Measurements from ENCODE around the gene ICE2. TPM values are rescaled to one million over a fixed set of nuclear protein-coding genes. Genes with fewer than 3 reads are reported as not detected.
"Not testable (repeated sequence)": the region's sequence is repeated elsewhere in the genome, so short reads cannot be mapped to it uniquely, and the experiment has no call there.

ICE2 gene
- total RNA-seq, 1 experiment from 2014 or later, result 17.2 TPM

DNA sequence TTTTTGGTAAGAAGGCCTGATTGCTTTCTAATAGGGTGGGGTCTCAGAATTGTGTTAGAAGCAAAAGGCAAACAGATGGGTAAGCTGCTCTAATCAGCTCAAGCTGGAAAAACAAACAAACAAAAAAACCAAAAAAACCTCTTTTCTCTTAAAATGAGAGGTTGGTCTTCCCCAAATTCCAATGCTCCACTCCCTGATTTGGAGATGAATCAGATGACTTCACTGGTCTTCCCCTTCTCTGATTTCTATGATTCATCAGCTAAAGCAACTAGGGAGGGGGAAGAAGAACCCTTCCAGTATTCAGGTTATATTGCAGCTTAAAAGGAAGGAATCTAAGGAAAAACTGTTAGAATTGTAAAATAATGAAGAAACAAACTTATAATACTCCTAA, 71.5 kb downstream of the ICE2 start:
- DNase-seq (ENCODE audit: low spot score), result peak; percentile 65

DNA sequence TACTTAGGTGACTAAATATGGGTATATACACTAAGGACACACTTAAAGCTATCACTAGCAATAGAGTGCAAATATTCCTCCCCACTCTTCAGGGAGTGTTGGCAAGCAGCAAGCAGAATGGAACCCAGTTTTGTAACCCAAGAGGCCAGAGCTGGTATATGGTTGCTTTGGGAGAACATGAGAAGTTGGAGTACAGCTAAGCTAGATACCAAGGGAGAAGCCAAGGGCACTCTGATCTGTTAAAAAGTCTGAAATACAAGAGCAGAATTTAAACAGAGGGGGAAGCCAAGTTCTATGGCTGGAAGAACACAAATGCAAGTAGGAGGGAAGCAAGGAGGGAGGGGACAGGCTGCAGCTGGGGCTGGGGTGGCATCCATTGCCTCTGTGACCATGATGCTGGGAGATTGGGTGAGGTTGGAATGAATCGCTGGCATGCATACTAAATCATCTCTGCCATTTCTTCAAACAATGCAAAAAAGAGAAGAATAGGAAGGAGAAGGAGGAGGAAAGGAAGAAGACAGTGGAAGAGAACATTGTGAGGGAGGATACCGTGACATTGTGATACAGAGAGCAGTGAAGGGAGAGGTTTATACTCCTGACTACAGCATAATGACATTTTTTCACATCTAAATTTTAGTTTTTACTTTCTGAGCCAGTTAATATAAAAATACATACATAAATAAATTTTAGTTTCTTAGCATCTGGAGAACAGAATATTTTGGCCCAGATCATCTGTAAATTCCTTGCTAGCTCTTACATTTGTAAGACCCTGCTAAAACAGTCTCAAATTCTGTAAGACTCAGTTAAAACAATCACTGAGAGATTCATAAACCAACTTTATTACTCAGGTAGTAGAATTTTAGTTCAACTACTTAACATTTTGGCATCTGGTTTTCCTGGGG, 72.2 kb downstream of the ICE2 start:
- no peak for DNase-seq (ENCODE audit: low spot score)

DNA sequence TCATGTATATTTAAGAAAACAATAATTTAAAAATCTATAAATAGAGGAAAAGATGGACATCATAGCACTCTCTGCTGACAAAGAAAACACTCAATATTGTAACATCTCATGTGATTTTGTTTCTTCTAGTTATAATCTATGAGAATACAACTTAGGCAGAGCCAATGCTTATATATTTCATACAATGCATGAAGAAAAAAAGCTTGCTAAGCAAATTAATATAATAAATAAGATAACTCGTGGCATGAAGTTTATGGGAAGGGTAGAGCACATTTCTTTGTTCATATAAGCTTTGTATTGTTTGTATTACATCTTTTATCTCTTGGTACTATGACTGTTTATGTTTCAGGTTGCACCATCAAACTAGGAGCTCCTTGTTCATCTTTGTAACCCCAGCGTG, 73.5 kb downstream of the ICE2 start:
- no peak for DNase-seq (ENCODE audit: low spot score)

DNA sequence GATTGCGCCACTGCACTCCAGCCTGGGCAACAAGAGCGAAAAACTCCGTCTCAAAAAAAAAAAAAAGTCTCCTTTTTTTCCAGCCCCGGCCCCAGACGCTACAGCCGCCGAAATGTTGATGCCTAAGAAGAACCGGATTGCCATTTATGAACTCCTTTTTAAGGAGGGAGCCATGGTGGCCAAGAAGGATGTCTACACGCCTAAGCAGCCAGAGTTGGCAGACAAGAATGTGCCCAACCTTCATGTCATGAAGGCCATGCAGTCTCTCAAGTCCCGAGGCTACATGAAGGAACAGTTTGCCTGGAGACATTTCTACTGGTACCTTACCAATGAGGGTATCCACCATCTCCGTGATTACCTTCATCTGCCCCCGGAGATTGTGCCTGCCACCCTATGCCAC, 74.6 kb downstream of the ICE2 start:
- DNase-seq (ENCODE audit: low spot score), result not testable (repeated sequence)

DNA sequence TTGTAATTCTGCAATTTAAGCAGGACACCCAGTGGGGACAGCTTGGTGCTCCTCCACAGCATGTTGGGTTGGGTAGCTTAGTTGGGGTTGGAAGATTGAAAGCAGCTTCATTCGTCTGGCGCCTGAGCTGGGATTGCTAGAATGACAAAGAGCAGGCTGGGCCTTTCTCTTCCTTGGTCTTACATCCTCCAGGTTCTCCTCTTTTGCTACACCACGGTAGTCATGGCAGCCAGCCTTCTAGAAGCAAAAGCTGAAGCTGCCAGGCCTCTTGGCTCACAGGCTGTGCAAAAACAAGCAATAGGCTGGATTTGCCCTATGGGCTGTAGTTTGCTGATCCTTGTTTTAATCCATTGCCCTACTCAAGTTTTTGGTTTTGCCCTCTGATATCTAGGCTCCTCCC, 78.0 kb downstream of the ICE2 start:
- no peak for DNase-seq (ENCODE audit: low spot score)

DNA sequence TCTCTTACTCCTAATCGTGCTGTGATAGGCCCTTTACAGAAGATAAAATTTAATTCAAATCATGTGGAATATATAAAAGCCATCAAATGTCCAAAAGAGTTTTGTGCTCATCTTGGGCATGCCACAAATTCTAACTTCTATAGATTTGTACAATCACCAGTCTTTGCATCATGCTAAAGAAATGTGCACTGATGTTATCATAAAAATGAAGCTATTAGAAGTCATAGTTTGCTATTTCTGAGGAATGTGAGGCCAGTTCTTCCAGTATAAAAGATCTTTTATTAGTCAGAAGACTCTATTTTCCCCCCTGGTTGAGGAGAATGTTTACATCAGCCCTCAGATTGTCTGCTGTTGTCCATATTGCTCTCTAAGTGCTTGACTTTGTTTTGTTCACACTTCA, 79.0 kb downstream of the ICE2 start:
- DNase-seq (ENCODE audit: low spot score), result no peak

DNA sequence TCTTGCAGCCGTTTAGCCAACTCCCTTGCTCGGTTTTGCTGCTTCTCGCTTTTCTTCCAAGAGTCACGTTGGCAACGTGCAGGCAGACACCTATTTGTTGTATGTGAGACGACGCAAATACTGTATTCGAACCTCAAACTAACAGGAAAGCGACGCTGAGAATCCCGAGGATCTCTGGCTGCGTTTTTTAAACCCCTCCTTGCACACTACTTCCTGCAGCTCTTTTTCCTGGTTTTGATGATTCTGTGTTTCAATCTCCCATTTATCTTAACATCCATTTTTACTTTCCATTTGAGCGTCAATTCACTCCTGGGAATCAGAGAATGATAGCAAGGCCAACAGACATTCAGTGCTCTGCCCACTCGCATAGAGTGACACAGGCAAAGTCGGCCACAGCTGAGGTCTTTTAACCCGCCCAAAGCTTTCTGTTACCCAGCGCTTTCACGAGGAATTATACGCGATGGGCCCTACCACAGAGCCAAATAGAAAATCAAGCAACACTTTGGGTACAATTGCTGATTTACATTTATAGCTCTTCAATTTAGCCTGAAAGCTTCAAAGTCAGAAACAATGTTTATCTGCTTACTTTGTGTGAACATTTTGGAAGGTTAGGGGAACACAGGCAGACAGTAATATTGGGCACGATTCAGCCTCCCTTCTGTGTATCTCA, 79.6 kb downstream of the ICE2 start:
- no peak for DNase-seq (ENCODE audit: low spot score)

DNA sequence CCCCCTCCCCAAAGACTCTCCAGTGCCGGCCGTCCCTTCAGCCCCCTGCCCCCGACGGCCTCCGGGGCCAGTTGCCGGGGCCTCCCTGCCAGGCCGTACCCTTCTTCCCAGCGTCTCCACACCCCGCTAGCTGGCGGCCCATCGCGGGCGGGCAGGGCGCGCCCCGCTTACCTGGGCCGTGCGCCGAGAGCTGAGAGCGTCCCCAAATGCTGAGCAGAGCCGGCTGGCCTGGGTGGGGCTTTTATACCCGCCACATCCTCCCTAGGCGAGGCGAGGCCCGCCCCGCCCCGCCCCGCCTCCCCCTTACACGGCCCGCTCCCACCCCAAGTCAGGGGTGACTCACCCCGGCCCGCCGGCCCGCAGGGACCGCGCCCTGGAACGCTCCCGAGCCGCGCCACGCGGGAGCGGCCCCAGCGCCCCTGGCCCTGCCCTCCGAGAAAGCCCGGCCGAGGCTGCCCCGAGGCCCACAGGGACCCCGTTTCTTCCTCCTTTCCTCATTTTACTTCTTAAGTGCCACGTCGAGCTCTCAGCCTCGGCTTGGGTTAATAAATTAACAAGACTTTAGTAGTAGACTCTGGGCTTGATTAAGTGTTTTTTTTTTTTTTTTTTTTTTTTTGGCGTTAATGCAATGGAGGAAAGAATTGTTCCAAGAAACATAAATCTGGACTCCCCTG, 81.0 kb downstream of the ICE2 start, which contains the start of gene ANXA2:
ANXA2 (minus strand) TSS at position 215 of the 674 bp plus-strand sequence. CDS start 11,911 bp downstream, outside the sequence.
- peak; percentile 70 for DNase-seq (ENCODE audit: low spot score)

DNA sequence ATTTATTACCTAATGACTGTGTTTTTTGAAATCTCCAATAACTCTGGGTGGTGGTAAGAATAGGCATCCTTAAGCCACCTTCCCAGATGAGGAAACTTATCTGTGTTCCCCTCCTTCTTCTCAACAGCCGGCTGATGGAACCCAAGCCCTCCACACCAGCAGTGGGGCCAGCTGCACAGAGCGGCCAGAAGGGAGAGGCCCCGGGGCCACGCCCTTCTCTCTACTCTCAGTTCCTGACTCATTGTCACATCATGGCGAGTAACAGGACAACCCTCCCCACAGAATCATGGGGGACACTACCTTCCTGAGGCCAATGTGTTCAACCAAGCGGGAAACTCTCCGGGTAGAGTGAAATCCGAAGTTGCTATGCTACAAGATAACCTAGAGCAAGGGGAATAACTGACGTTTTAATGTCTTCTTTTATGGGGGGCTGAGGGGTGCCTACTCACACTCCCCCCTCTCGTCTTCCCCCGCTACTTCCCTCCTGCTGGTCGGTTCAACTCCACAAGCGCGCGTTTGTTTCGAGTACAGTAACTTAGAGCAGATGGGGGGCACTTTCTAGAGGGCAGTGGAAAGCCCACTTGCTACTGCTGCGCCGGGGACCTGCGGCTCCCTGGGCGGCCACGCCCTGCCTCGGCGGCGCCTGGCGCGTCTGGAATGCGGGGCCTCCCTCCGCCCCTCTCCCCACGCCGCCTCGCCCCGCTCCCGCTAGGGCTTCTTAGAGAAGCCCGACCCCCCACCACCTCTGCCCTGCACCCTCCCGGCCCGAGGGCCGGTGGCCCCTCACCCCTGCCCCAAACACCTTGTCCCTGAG, 81.8 kb downstream of the ICE2 start:
- peak; percentile 78 for DNase-seq (ENCODE audit: low spot score)

DNA sequence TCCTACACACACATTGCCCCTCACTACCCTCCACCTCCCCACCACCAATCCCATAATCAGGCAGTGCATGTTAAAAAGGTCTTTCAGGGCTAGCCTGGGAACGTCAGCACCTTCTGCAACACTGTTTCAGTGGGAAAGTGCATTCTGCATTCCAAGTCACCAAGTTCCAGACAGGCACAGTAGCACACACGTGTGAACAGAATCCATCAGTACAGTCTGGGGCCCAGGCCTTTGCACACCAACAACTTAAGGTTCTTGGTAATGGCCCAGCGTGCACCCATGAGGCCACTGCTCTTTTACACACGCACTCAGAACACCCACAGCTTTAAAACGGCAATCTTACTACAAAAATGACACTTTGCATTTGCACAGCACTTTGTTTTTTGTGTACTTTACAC, 82.4 kb downstream of the ICE2 start:
- no peak for DNase-seq (ENCODE audit: low spot score)

DNA sequence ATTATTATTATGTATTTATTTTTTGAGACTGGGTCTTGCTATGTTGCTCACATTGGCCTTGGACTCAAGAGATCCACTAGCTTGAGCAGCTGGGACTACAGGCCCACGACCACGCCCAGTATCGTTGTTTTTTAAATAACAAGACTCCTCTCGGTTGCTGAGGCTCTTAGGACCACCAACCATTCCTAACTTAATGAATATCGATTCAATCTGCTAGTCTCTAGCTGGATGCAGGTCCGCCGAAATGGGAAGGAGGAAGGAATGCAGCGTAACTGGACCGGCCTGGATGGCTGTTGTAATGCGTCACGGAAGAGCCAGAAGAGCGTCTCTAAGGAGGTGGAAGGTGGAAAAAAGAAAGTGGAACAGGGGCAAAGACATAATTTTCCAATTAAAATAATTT, 82.8 kb downstream of the ICE2 start:
- DNase-seq (ENCODE audit: low spot score), result no peak

DNA sequence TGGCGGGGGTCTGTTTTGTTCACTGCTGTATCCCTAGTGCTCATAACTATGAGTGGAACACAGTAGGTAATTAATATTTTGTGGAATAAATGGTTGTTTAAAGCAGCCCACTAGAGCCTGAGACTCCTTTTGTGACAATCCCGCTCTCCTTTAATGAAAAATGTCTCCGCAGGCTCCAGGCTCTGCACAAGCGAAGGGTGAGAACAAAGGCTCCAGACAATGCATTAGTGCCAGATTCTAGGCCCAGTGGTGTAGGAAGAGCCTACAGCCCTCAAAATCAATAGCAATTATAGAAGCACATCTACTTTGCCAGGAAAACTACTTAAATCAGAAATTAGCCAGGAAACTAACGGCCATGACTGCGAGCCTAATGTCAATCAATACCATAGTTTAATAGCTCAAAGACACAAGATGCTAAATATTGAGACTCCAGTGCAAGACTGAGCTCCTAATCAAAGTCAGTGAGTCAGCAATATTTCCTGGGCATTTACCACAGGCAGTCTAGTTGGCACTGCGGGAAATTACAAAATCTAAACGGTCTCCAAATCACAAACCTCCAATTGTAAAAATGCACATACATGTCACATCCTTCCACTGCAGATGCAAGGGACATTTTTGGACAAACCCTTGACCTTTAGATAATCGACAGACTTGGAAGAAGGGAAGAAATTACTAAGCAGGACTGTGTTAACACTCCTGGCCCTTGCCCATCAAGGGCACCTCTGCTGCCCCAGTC, 83.5 kb downstream of the ICE2 start:
- DNase-seq (ENCODE audit: low spot score), result no peak

DNA sequence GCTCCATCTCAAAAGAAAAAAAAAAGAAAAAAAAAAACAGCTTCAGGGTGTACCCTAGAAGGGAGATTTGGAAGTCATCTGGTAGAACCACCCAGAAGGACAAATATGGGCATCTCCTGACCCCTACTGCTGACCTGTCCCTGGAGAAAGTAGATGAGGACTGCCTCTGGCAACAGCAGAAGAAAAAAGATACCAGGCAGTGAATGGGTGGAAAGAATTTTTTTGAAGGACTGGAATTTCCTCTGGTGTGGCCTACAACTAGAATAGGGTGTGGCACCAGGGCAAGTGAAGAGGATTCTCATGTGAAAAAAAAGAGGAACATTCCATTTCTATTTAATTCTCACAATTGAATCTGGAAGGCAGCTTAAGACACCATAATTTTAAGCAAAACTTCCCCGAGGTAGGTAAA, 84.2 kb downstream of the ICE2 start:
- DNase-seq (ENCODE audit: low spot score), result no peak

DNA sequence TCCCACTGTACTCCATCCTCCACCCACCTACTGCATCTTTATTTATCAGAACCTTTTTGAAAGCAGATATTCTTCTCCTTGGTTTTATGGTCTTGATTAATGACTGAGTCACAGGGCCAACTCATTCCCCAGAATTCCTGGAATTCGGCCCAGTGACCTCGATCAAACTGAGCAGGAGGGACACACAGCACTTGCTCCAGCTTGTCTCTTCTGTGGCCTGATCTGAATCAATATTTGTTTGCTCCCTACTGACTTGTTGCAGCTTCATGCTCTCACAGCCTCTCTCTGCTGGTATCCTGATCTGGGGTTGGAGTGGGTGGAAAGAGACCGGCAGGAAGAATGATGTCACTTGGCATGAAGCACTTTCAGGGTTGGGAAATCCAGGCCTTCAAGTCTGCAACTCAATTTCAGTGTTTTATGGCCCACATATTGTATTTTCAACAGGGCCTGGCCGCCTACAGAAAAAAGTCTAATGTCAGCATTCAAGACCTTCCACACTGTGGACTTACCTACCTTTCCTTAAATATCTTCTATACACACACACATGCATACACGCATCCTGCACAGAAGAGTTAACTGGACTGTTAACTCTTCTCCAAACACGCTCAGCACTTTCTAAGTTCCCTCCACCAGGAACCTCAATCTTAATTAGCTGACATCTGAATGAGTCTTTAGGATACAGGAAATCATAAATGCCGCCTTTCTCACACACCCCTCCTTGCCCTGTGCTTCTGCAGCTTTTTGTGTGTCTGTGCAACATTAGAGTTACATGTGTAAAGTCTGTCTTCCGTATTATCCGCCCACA, 85.8 kb downstream of the ICE2 start:
- DNase-seq (ENCODE audit: low spot score), result peak; percentile 97

DNA sequence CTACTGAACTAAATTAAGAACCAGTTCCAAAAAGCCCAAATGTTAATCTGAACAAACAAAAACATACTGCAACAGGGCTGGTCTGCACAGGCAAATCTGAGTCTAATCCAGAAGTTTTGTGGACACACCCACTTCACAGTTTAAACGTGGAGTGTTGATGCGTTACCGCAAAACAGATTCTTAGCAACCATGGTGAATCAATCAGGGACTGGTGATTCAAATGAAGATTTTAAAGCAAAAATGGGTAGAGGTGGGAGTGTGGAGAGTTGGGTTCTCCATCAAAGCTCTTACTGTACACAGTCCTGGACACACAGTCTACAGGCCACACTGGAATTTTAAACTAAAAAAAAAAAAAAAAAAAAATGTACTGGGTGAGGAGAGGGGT, 86.3 kb downstream of the ICE2 start:
- peak; percentile 71 for DNase-seq (ENCODE audit: low spot score)

DNA sequence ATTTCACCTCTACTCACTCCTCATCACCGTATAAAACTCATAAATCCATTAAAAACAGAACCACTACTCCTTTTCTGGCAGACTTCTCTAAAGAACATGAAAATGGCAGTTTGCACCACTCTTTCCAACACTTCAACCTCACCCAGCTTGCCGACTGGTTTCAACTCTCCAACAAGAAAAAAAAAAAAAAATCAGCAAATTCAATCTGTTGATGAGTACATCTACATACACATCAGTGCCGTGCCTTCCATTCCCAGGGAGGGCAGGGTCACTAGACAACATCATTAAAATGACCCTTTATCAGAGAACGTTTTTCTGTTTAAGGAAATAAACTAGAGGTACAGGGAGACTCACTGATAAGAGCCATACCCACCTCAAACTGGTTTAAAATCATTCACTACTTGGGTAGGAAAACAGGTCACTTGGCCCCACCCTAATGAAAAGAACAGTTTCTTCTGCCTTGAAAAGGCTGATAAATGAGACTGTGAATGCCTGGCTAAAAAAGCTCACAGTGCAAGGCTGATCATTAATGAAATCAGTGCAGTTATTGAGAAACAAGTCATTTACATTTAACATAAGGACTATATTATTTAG, 87.1 kb downstream of the ICE2 start:
- no peak for DNase-seq (ENCODE audit: low spot score)

DNA sequence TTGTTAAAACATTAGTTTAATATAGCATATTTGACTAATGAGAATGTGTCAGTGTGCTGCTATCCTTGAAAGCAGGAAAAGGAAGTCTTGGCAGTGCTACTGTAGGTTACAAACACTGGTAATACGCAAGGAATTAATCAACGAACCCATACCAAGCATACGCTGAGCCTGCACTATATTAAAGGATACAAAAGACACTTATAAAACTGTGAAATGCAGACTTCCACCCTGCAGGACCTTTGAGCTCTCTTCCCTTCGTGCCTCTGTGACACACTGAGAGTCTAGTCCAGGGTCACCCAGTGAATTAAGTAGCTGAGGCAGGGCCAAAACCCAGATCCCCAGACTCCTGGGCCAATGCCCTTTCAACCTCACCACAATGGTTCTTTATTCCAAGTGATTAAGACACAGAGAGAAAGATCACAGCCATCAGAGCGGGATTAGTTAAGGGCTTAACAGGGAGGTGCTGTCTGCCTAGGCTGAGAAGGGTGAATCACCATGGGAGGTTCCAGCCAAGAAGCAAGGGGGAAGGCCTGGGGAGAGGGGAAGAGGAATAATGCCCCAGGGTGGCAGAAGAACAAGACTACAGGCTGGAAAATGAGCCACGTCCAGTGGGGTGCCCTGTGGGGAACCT, 88.0 kb downstream of the ICE2 start:
- DNase-seq (ENCODE audit: low spot score), result peak; percentile 83

DNA sequence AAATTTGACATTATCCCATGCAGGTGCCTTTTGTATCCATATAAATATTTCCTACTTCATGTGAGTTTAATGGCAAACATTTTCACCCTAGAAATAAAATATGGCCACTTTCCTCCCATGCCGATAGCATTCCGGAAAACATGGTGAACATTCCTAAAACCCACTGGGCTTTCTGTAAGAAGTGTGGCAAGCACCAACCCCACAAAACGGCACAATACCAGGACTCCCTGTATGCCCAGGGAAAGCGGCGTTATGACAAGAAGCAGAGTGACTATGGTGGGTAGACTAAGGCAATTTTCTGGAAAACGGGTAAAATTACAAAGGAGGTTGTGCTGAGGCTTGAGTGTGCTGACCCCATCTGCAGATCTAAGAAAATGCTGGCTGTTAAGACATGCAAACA, 88.7 kb downstream of the ICE2 start:
- no peak for DNase-seq (ENCODE audit: low spot score)
